ENCODE results near the gene PRTN3.

GRCh38 chr19:827314-827709 is 13.5 kb upstream of the PRTN3 start:
- TF ChIP-seq POLR2A (IDR thresholded peaks at IDR 0.05) (no peak), CTCF (IDR thresholded peaks at IDR 0.05) (no peak)
